ENCODE results near the gene ELL.

DNA sequence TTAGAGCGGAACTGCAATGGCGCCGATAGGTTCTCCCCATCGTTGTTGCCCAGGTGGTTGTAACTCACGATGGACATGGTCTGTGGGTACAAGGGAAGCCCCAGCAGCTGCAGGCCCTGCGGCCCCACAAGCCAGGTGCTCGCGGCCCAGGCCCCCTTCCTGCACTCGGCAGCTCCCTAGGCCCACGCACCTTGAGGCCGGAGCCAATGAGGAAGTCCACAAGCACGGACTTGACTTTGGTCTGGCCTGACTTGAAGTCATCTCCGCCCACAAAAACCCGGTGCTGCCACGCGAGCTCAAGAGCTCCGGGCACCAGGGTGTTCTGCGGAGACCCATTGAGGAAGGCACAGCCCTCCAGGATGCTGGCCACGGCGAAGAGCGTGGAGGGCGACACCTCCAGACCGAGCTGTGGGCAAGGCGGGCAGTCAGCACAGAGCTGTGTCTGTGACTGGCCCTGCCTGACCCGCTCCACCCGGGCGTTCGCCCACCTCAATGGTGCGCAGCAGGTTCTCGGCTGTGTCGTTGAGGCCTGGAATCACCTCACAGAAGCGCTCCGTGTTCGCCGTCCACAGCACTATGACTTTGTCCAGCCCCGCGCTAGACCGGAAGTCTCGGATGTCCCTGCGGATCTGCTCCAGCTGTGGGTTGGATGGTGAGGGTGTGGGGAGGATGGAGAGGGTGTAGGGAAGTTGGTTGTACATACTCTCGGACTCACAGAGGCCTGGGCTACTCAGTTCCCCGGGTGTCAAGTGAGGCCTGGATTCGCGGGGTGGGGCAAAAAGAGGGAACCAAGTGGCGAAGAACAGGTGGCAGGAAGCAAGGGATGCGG lies 85.8 kb downstream of the ELL start:
- no peak for TF ChIP-seq CTCF (IDR thresholded peaks at IDR 0.05)
- no peak for TF ChIP-seq POLR2A (IDR thresholded peaks at IDR 0.05)
- TF ChIP-seq POLR2AphosphoS5 (IDR thresholded peaks at IDR 0.05) = no peak

Measured in upper lobe of left lung (tissue), 4 donors.